ENCODE results near the gene PARK7.
A peak's percentile ranks its signal among the peaks of the same experiment; 100 is the strongest.

The PARK7 gene

DNA sequence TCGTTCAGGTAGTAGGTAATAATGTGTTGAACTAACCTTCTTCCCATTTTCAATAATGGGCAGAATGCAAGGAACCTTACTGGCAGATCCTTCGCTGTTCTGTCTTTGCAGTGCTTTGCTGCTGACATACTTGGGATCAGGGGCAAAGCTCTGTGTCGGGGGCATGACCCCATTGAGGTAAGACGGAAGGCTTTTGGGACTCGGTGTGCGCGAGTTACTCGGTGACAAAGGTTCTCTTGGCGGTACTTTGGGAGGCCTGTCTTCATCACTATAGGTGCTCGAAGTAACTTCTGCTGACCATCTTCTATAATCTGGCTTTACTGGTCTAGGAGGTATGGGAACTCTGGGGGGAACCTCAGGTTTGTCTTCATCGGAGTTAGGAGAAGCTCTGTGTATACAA, 51.9 kb downstream of the PARK7 start:
- Histone ChIP-seq H3K36me3 (ENCODE audit: insufficient read depth, low read length) (peaks cover 43% of the 10 kb centered on the region), H3K9ac (ENCODE audit: low read length) (no peak overlapping the region), H3K4me1 (ENCODE audit: insufficient read depth, low read length) (peaks cover 32% of the 10 kb centered on the region), H3K27ac (ENCODE audit: low read depth, low read length) (no peak overlapping the region), H3K9me3 (ENCODE audit: low read length) (no peaks in the 10 kb centered on the region), H3K4me3 (ENCODE audit: low read depth in 1 of 2, low read length in 2 of 2) (no peak overlapping the region), H3K27me3 (ENCODE audit: control insufficient read depth in 1 of 2, insufficient read depth in 2 of 2, low read length in 2 of 2) (no peaks in the 10 kb centered on the region)

- Histone ChIP-seq H3K36me3 (ENCODE audit: insufficient read depth, low read length) (peaks cover 43% of the 10 kb centered on the region), H3K4me3 (ENCODE audit: low read depth in 1 of 2, low read length in 2 of 2) (no peak overlapping the region), H3K4me1 (ENCODE audit: insufficient read depth, low read length) (peaks cover 36% of the 10 kb centered on the region), H3K27ac (ENCODE audit: low read depth, low read length) (no peak overlapping the region), H3K9ac (ENCODE audit: low read length) (no peak overlapping the region), H3K27me3 (ENCODE audit: control insufficient read depth in 1 of 2, insufficient read depth in 2 of 2, low read length in 2 of 2) (no peaks in the 10 kb centered on the region), H3K9me3 (ENCODE audit: low read length) (no peaks in the 10 kb centered on the region)
Measured at GRCh38 chr1:8013800-8014199, 52.3 kb downstream of the PARK7 start.

GRCh38 chr1:8014381-8014988, 53.0 kb downstream of the PARK7 start:
- Histone ChIP-seq H3K27ac (ENCODE audit: low read depth, low read length) (peak overlapping the region; percentile 17), H3K9ac (ENCODE audit: low read length) (no peak overlapping the region), H3K27me3 (ENCODE audit: control insufficient read depth in 1 of 2, insufficient read depth in 2 of 2, low read length in 2 of 2) (no peaks in the 10 kb centered on the region), H3K4me1 (ENCODE audit: insufficient read depth, low read length) (peaks cover 42% of the 10 kb centered on the region), H3K4me3 (ENCODE audit: low read depth in 1 of 2, low read length in 2 of 2) (no peak overlapping the region), H3K36me3 (ENCODE audit: insufficient read depth, low read length) (peaks cover 43% of the 10 kb centered on the region), H3K9me3 (ENCODE audit: low read length) (no peaks in the 10 kb centered on the region)

GRCh38 chr1:8015036-8015808, 53.7 kb downstream of the PARK7 start:
- Histone ChIP-seq H3K27me3 (ENCODE audit: control insufficient read depth in 1 of 2, insufficient read depth in 2 of 2, low read length in 2 of 2) (no peaks in the 10 kb centered on the region), H3K27ac (ENCODE audit: low read depth, low read length) (peak overlapping the region; percentile 54), H3K36me3 (ENCODE audit: insufficient read depth, low read length) (peaks cover 38% of the 10 kb centered on the region), H3K9me3 (ENCODE audit: low read length) (no peaks in the 10 kb centered on the region), H3K4me3 (ENCODE audit: low read depth in 1 of 2, low read length in 2 of 2) (peak overlapping the region in 1 of 2 donors; percentile 36), H3K9ac (ENCODE audit: low read length) (peak overlapping the region; percentile 27), H3K4me1 (ENCODE audit: insufficient read depth, low read length) (peaks cover 50% of the 10 kb centered on the region)

GRCh38 chr1:8015809-8016165, 54.3 kb downstream of the PARK7 start:
- H3K27ac ChIP-seq (ENCODE audit: low read depth, low read length) = peak overlapping the region; percentile 54
- peak overlapping the region in 1 of 2 donors; percentile 36 for H3K4me3 ChIP-seq (ENCODE audit: low read depth in 1 of 2, low read length in 2 of 2)
- H3K9me3 ChIP-seq (ENCODE audit: low read length) = no peaks in the 10 kb centered on the region
- peaks cover 54% of the 10 kb centered on the region for H3K4me1 ChIP-seq (ENCODE audit: insufficient read depth, low read length)
- peaks cover 36% of the 10 kb centered on the region for H3K36me3 ChIP-seq (ENCODE audit: insufficient read depth, low read length)
- peak overlapping the region; percentile 27 for H3K9ac ChIP-seq (ENCODE audit: low read length)
- no peaks in the 10 kb centered on the region for H3K27me3 ChIP-seq (ENCODE audit: control insufficient read depth in 1 of 2, insufficient read depth in 2 of 2, low read length in 2 of 2)

DNA sequence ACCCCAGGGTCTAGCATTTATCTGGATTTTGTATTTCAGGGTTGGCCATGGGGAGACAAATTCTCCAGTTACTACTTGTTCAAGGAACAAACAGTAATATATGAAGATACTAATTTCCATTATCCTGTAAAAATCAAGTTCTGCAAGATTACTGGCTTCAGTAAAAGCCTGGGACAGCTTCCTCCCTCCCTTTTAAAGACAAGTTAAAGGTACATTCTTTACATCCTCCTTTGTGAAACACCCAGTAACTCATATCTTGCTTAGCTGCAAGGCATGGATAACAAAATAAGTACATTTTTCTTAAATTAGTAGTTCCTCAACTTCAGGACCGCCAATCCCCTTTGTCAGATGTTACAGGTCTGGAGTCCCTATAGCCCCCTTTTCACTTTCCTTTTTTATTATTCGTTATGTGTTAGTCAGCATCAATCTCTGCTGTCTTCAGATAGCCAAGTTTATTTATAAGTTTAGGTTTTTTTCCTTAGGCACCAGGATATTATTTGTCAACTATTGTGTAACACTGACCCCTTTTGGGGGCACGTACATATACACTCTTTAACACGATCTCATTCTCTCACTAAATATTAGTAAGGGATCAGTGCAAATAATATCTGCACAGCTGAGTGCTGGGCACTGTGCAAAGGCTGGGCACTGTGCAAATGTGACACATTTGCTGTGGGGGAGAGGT, 54.8 kb downstream of the PARK7 start:
- H3K9ac ChIP-seq (ENCODE audit: low read length) = peak overlapping the region; percentile 27
- H3K36me3 ChIP-seq (ENCODE audit: insufficient read depth, low read length) = peaks cover 31% of the 10 kb centered on the region
- H3K4me1 ChIP-seq (ENCODE audit: insufficient read depth, low read length) = peaks cover 54% of the 10 kb centered on the region
- H3K27ac ChIP-seq (ENCODE audit: low read depth, low read length) = peak overlapping the region; percentile 54
- peak overlapping the region in 1 of 2 donors; percentile 36 for H3K4me3 ChIP-seq (ENCODE audit: low read depth in 1 of 2, low read length in 2 of 2)
- no peaks in the 10 kb centered on the region for H3K27me3 ChIP-seq (ENCODE audit: control insufficient read depth in 1 of 2, insufficient read depth in 2 of 2, low read length in 2 of 2)
- H3K9me3 ChIP-seq (ENCODE audit: low read length) = no peaks in the 10 kb centered on the region

GRCh38 chr1:8016895-8017241, 55.4 kb downstream of the PARK7 start:
- H3K4me3 ChIP-seq (ENCODE audit: low read depth in 1 of 2, low read length in 2 of 2) = no peak overlapping the region

DNA sequence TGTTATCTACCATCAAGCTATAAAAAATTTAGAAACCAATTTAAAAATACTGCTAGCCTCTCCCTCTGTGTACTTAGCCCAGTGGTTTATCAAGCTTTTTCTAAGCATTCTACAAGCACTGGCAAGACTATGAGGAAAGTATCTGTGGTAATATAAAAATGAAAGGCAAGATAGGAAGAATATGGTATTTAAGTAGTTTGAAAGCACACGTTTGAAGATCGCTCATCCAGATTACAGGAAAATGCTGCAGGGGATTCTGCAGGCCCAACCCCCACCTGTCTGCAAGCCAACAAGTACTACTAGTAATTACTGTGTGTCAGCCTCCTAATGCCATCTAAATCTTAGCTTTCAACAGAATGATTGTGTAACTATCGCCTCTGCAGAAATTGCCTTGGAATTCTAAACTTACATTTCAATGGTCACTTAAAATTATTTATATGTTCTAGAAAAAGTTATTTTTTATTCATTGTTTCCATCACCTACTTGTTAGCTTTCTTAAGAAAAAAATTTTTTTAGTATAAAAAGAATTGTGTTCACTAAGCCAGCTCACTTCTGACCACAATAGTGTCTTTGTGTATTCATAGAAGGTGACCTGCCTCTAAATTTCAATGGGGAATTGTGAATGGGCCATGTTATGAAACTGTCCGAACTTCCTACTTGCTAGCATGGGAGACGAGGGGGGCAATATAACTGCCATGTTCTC, 56.1 kb downstream of the PARK7 start:
- Histone ChIP-seq H3K27me3 (ENCODE audit: control insufficient read depth in 1 of 2, insufficient read depth in 2 of 2, low read length in 2 of 2) (no peaks in the 10 kb centered on the region), H3K36me3 (ENCODE audit: insufficient read depth, low read length) (peaks cover 21% of the 10 kb centered on the region), H3K9me3 (ENCODE audit: low read length) (no peaks in the 10 kb centered on the region), H3K27ac (ENCODE audit: low read depth, low read length) (no peak overlapping the region), H3K9ac (ENCODE audit: low read length) (no peak overlapping the region), H3K4me3 (ENCODE audit: low read depth in 1 of 2, low read length in 2 of 2) (no peak overlapping the region), H3K4me1 (ENCODE audit: insufficient read depth, low read length) (peaks cover 65% of the 10 kb centered on the region)

More at GRCh38 chr1:8016895-8017241, 55.4 kb downstream of the PARK7 start:
- Histone ChIP-seq H3K9ac (ENCODE audit: low read length) (peak overlapping the region; percentile 27), H3K9me3 (ENCODE audit: low read length) (no peaks in the 10 kb centered on the region), H3K27ac (ENCODE audit: low read depth, low read length) (peak overlapping the region; percentile 54), H3K4me1 (ENCODE audit: insufficient read depth, low read length) (peaks cover 57% of the 10 kb centered on the region), H3K27me3 (ENCODE audit: control insufficient read depth in 1 of 2, insufficient read depth in 2 of 2, low read length in 2 of 2) (no peaks in the 10 kb centered on the region), H3K36me3 (ENCODE audit: insufficient read depth, low read length) (peaks cover 29% of the 10 kb centered on the region)

DNA sequence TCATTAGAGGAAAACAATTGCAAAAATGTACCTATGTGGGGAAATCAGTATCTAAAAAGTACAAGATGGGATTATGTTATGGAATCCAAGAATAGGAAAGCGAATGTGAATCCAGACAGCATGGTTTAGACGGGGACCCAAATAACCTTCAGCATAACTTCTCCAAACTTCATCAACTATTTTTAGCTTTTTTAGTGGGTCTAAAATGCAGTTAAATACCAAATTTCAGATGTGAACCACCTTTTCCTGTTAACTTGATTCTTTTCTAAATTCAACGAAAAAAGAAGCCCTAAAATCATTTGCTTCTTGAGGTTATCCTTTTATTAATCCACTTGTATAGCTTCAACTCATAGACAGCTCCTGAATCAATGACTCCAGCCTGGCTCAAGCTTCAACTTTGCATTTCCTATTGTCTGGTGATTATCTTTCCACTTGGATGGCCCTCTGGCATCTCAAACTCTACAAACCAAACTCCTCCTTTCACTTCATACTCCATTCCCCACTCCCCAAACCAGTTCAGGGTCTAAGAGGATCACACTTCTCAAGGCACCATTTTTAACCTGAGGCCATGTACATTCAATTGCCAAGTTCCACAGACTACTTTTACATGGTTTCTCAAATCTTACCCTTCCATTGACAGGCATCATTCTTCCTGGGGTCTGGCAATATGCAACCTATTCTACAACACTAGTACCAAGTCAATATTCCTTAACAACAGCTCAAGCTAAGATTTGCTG, 57.1 kb downstream of the PARK7 start:
- Histone ChIP-seq H3K4me3 (ENCODE audit: low read depth in 1 of 2, low read length in 2 of 2) (no peak overlapping the region), H3K9ac (ENCODE audit: low read length) (no peak overlapping the region), H3K27me3 (ENCODE audit: control insufficient read depth in 1 of 2, insufficient read depth in 2 of 2, low read length in 2 of 2) (no peaks in the 10 kb centered on the region), H3K9me3 (ENCODE audit: low read length) (no peaks in the 10 kb centered on the region), H3K36me3 (ENCODE audit: insufficient read depth, low read length) (peaks cover 11% of the 10 kb centered on the region), H3K4me1 (ENCODE audit: insufficient read depth, low read length) (peaks cover 75% of the 10 kb centered on the region), H3K27ac (ENCODE audit: low read depth, low read length) (no peak overlapping the region)

GRCh38 chr1:8019229-8019620, 57.7 kb downstream of the PARK7 start:
- Histone ChIP-seq H3K4me3 (ENCODE audit: low read depth in 1 of 2, low read length in 2 of 2) (no peak overlapping the region), H3K9ac (ENCODE audit: low read length) (no peak overlapping the region), H3K4me1 (ENCODE audit: insufficient read depth, low read length) (peaks cover 81% of the 10 kb centered on the region), H3K9me3 (ENCODE audit: low read length) (no peaks in the 10 kb centered on the region), H3K36me3 (ENCODE audit: insufficient read depth, low read length) (peaks cover 5% of the 10 kb centered on the region), H3K27me3 (ENCODE audit: control insufficient read depth in 1 of 2, insufficient read depth in 2 of 2, low read length in 2 of 2) (no peaks in the 10 kb centered on the region), H3K27ac (ENCODE audit: low read depth, low read length) (no peak overlapping the region)

GRCh38 chr1:8020032-8020431, 58.5 kb downstream of the PARK7 start:
- Histone ChIP-seq H3K9ac (ENCODE audit: low read length) (no peak overlapping the region), H3K4me1 (ENCODE audit: insufficient read depth, low read length) (peaks cover 84% of the 10 kb centered on the region), H3K36me3 (ENCODE audit: insufficient read depth, low read length) (no peaks in the 10 kb centered on the region), H3K27me3 (ENCODE audit: control insufficient read depth in 1 of 2, insufficient read depth in 2 of 2, low read length in 2 of 2) (no peaks in the 10 kb centered on the region), H3K27ac (ENCODE audit: low read depth, low read length) (no peak overlapping the region), H3K9me3 (ENCODE audit: low read length) (no peaks in the 10 kb centered on the region), H3K4me3 (ENCODE audit: low read depth in 1 of 2, low read length in 2 of 2) (no peak overlapping the region)

Measured in muscle layer of colon (tissue), 2 donors.